ENCODE results near the gene FUNDC1. TPM values are rescaled to one million over a fixed set of nuclear protein-coding genes. Genes with fewer than 3 reads are reported as not detected.

FUNDC1 gene
- total RNA-seq, 1 experiment from 2014 or later, result 20.9 TPM

DNA sequence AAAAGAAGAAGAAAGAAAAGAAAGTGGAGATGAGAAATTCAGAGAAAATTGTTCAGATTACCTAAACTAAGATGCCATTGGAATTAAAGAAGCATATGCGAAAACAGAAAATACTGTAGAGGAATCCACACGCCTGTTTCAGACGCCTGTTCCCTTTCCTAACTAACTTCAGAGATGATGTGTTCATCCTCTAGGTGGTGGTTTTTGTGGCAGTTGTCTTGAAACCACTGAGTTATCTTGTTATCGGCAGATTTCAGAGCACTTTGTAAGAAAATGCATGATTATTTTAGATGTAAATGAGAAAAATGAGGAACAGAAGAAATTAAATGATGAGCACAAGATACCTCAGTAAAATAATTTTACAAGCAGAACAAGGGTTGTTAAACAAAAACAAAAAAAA lies 48.3 kb downstream of the FUNDC1 start:
- no peak overlapping the region for H2BK15ac ChIP-seq (ENCODE audit: low read depth, low read length)
- no peak overlapping the region for H3K14ac ChIP-seq (ENCODE audit: insufficient read depth, low read length)
- TF ChIP-seq, protein P1, sequence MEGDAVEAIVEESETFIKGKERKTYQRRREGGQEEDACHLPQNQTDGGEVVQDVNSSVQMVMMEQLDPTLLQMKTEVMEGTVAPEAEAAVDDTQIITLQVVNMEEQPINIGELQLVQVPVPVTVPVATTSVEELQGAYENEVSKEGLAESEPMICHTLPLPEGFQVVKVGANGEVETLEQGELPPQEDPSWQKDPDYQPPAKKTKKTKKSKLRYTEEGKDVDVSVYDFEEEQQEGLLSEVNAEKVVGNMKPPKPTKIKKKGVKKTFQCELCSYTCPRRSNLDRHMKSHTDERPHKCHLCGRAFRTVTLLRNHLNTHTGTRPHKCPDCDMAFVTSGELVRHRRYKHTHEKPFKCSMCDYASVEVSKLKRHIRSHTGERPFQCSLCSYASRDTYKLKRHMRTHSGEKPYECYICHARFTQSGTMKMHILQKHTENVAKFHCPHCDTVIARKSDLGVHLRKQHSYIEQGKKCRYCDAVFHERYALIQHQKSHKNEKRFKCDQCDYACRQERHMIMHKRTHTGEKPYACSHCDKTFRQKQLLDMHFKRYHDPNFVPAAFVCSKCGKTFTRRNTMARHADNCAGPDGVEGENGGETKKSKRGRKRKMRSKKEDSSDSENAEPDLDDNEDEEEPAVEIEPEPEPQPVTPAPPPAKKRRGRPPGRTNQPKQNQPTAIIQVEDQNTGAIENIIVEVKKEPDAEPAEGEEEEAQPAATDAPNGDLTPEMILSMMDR (conservative IDR thresholded peaks at IDR 0.05), result no peak
- H3K4me1 ChIP-seq (ENCODE audit: insufficient read depth, low read length), result no peaks in the 10 kb centered on the region
- H3K9me3 ChIP-seq (ENCODE audit: control insufficient read depth, low read depth, low read length), result peaks cover 9% of the 10 kb centered on the region
- peaks cover 0 to 5% (median 0%) of the 10 kb centered on the region in 3 experiments; a peak in 3 of 7 replicates for H3K36me3 Mint-ChIP-seq (ENCODE audit: insufficient read depth in 1 of 3, low read depth in 3 of 3)
- no peaks in the 10 kb centered on the region for H3K27me3 ChIP-seq (ENCODE audit: insufficient read depth, low read length)
- H2AFZ ChIP-seq (ENCODE audit: low read length), result no peak overlapping the region
- no CpG with 5 or more reads among the region's 4 CpGs for WGBS (ENCODE audit: extremely low coverage, insufficient read length, low lambda C conversion rate)
- H2BK5ac ChIP-seq (ENCODE audit: insufficient read length, low read length), result no peak overlapping the region
- no peak overlapping the region for H3K9ac ChIP-seq (ENCODE audit: extremely low read depth, insufficient read length, low read length)
- H3K4me3 Mint-ChIP-seq, result no peak overlapping the region; a peak in 1 of 5 replicates
- H4K20me1 ChIP-seq (ENCODE audit: control insufficient read depth, insufficient read depth, insufficient read length), result no peaks in the 10 kb centered on the region
- H3K4me1 Mint-ChIP-seq, result peaks cover 0 to 5% of the 10 kb centered on the region in 2 experiments; a peak in 2 of 4 replicates
- H3K23ac ChIP-seq (ENCODE audit: insufficient read length, low read depth, low read length), result no peak overlapping the region
- H3K27me3 Mint-ChIP-seq (ENCODE audit: low read depth), result no peaks in the 10 kb centered on the region; the same call in 1 of the 2 replicates
- no peak overlapping the region for H4K8ac ChIP-seq (replicated peaks; ENCODE audit: insufficient read length, low read depth, low read length)
- no peaks in the 10 kb centered on the region for H3K23me2 ChIP-seq (ENCODE audit: insufficient read length, low read depth, low read length, poor library complexity, severe bottlenecking)
- H3T11ph ChIP-seq (ENCODE audit: low read length), result no peak overlapping the region
- H3K79me1 ChIP-seq (ENCODE audit: insufficient read depth, low read depth, low read length, poor library complexity, severe bottlenecking), result no peaks in the 10 kb centered on the region
- H4K91ac ChIP-seq (ENCODE audit: insufficient read length, low read depth, low read length), result no peak overlapping the region
- no peaks in the 10 kb centered on the region for H3K79me2 ChIP-seq (ENCODE audit: insufficient read depth, low read length)
- peaks cover 65 to 72% of the 10 kb centered on the region in 2 experiments for H3K9me3 Mint-ChIP-seq
- no peak overlapping the region for H3K18ac ChIP-seq (ENCODE audit: insufficient read length, low read depth, low read length)
- no peak overlapping the region for H4K5ac ChIP-seq (ENCODE audit: insufficient read length, low read depth, low read length)
- no peak overlapping the region for H3K27ac ChIP-seq (ENCODE audit: insufficient read length, low read depth, low read length)
- H2BK12ac ChIP-seq (ENCODE audit: insufficient read length, low read depth, low read length), result no peak overlapping the region
- no peak overlapping the region for H2BK120ac ChIP-seq (ENCODE audit: low read depth, low read length, poor library complexity, severe bottlenecking)
- no peak overlapping the region for H3K27ac Mint-ChIP-seq
- H3K56ac ChIP-seq (ENCODE audit: insufficient read length, low read depth, low read length), result no peak overlapping the region
- H3K4me2 ChIP-seq (ENCODE audit: insufficient read depth, insufficient read length, low read length), result no peak overlapping the region
- no peak overlapping the region for H2BK20ac ChIP-seq (ENCODE audit: low read depth, low read length, poor library complexity, severe bottlenecking)
- H2AK5ac ChIP-seq (ENCODE audit: insufficient read length, low read length), result no peak overlapping the region
- DNase-seq, result no peak
- H3K4ac ChIP-seq (ENCODE audit: low read depth, low read length), result no peak overlapping the region
